Measurements from ENCODE around the gene CACNA2D3.

Gene CACNA2D3

DNA sequence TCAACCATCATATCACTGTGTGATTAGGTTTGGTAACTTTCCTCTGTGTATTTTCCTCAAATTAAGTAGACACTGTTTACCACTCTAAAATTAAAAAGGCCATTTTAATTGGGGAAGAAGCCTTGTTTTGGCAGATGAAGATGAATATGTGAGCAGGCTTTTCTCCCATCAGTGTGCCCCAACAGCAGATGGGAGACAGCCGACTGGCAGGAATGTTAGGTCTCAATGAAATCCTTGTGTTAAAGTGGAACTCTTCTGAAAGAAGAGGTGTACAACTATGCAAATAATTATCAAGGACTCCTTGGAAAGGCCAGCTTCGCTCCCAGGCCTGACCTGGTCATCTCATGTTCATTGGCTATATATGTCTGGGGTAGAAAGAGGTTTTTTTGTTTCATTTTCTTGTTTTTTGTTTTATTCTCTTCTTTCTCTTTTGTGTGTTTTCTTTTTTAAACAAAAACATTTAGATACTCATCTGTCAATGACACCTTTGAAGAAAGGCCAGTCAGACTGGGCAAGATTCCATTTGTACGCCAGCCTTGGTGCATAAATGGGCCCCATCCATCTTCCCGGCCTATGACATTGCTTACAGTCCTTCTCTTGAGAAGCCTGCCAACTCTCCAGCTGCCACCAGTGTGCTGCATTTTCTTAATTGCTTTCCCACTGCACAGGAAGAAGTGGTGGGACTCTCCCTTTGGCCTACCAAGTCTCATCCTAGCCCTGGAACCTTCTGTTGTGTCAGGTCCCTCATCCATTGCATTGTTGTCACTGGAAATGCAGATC, 779.7 kb downstream of the CACNA2D3 start:
- DNase-seq = no peak

- no peak for DNase-seq
Observed at GRCh38 chr3:54905261-54905888, 783.0 kb downstream of the CACNA2D3 start.

- DNase-seq = no peak
Observed at GRCh38 chr3:54905920-54906319, 783.6 kb downstream of the CACNA2D3 start.

DNA sequence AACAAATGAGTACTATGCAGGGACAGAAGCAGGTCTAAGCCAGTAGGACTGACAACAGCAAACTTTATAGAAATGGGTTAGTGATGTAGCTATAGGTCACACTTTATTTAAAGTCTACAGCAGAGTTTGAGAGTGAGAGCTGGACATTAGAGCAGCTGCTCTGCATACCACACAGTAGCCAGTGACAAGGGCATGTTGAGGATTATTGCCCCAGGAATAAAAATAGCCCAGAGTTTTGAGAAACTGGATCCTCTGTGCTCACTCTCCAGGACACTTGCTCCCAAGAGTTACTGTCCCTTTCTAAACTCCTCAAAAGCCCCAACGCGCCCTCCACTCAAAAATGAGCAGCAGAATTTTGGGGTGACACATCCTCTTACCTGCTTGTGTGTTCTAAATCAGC, 784.4 kb downstream of the CACNA2D3 start:
- DNase-seq = no peak

DNA sequence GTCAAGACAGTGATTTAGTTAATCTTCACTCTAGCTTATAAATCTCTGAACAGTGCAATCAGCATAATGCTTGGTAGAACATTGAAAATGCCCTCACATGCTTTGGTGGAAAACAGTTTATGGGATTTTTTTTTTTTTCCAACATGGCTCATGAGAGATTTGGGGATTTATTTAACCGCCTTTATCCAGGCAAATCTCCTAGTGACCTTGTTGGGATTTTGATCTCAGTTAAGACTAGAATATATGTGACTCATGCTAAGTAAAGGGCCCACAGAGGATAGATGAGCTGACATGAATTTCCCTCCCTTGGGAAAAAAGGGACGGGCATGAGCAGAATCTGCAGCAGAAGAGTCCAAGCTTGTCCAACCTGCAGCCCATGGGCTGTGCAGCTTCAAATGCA, 786.8 kb downstream of the CACNA2D3 start:
- no peak for DNase-seq

- DNase-seq = no peak
Observed at GRCh38 chr3:54914180-54914579, 791.8 kb downstream of the CACNA2D3 start.

DNA sequence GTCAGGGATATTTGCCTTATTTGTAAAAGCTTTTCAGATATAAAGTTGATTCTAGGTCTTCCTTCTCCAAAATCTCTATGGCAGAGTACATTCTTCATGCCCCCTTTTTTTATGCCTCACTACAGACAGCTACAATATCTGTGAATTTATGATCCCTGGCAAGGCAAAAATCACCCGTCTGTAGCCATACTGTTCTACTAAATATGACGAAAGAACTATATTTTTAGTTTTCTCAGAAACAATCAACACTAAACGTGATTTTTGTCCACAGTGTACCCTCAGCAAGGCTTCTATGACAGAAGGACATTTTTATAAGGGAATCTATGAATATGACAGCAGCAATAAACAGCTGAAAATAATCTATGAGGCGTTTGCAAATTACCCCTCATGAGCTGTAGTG, 792.8 kb downstream of the CACNA2D3 start:
- no peak for DNase-seq

DNA sequence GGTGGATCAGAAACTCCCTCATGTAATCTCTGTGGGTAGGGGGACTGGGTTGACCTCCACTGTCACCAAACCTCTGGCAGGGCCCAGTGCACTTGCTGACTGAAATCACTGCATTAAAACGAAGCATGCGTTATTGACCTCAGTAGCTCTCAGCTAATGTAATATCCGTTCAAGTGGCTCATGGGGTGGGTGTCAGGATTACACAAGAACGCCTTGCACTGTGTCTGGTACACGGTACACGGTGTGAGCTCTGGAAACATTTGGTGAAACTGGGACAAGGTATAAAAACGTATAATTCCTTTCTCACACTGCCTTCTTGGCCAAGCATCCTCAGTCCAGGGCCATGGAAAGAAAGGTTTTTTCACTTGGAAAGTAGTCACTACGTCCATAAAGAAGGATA, 793.6 kb downstream of the CACNA2D3 start:
- no peak for DNase-seq

DNA sequence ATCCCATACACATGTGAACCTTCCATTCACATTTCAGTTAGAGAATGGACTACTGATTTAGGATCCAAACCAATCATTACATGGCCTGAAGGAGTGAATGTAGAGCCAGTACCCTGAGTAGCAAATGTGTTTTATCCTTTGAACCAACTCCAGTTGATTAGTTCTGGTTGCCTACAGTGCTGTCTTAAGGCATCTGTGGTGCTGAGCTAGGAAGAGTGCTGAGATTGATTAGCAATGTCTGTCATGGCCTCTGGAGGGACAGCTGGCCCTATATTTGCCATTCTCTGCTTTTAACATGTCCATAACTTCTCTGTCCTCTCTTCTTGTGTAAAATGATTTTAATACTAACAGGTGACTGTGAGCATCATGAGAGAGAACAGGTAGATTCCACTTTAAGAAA, 794.4 kb downstream of the CACNA2D3 start:
- no peak for DNase-seq

DNA sequence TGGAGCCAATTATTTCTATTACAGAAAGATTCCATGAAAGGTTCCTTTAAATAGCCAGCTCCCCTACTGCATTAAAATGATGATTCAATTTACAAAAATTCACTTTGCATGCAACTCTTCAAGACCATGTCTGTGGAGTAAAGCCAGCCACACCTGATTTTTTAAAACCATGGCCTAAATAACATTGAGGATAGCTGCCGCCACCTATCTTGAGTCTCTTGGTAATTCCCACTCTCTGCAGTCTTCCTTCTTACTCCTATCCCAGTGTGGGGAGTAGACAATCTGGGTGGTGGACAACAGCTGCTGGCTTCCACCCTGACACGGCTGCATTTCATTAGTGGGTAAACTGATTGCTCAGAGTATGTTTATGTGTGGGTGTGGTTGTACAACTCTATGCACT, 794.8 kb downstream of the CACNA2D3 start:
- DNase-seq = no peak

DNA sequence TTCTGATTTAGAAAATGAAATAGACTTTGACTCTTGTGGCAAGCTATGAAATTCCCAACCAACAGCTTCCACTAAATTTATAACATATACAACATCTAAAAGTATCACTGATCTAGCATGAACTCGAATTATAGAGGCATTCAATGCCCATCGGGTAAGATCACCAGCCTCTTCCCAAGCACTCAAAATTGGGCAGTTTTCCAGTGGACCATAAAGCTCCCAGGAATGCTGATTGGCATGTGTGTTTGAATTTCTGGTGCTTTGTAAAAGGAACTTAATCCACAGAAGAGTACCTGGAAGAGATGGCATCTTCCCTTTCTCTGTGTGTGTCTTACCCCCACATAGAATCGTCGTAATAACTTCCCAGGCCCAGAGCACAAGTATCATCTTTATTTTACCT, 795.5 kb downstream of the CACNA2D3 start:
- no peak for DNase-seq

GRCh38 chr3:54918516-54918915, 796.2 kb downstream of the CACNA2D3 start:
- no peak for DNase-seq

GRCh38 chr3:54928046-54928770, 805.9 kb downstream of the CACNA2D3 start, which contains the start of gene LRTM1:
LRTM1 (minus strand) TSS chr3:54928059; CDS start chr3:54927911, 148 bp downstream.
- DNase-seq = no peak

DNA sequence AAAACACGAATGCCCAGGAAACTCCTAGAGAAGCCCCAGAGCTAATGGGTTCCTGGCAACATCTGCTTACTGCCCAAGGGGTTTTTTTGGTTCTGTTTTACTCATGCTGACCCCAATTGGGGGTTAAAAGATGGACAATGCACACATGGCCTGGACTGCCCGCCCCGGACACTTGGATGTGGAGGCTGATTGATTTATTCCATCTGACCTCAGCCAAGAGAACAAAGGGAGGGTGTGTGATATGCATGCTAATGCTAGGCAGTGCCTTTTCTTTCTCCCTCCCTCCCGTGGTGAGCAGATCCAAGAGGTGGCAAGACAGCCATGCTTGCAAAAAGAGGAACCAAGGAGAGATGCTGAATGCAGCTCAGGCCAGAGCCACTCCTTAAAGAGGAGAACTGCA, 808.8 kb downstream of the CACNA2D3 start:
- no peak for DNase-seq

- no peak for DNase-seq
Observed at GRCh38 chr3:54932606-54933005, 810.3 kb downstream of the CACNA2D3 start.

- DNase-seq = no peak
Observed at GRCh38 chr3:54935869-54936268, 813.5 kb downstream of the CACNA2D3 start.

GRCh38 chr3:54936561-54936960, 814.2 kb downstream of the CACNA2D3 start:
- DNase-seq = no peak

DNA sequence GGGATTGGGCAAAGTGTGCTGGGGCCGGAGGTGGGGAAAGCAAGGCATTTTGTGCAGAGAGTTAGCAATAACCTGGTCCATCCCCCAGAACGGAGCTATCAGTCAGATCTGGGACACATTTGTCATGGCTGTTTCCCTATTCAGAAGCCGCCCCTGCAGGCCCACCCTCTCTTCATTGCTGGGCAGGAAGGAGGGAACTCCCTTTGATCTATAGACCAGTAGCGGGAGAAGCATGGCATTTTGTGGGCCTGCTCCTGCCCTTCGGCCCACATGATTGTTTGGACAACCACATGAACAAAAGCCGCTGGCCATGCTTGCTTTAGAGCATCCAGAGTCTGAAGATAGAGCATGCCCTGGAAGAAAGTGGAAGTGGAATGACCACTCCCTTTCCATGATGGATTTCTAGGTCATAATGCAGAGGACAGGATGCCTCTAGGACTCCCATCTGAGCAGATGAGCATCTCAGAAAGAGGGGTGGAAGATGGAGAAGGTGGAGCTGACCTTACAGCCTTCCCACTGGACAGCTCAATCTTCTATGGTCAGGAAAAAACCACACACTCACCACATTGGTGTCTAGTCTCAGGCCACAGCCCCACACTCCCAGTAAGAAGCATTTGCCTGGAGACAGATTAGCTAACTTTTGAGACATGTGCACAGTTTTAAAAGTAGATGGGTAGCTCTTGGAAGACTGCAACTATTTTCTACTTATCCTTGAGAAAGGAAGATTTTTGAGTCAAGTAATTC, 817.4 kb downstream of the CACNA2D3 start:
- no peak for DNase-seq

- no peak for DNase-seq
Observed at GRCh38 chr3:54940971-54941370, 818.6 kb downstream of the CACNA2D3 start.

DNA sequence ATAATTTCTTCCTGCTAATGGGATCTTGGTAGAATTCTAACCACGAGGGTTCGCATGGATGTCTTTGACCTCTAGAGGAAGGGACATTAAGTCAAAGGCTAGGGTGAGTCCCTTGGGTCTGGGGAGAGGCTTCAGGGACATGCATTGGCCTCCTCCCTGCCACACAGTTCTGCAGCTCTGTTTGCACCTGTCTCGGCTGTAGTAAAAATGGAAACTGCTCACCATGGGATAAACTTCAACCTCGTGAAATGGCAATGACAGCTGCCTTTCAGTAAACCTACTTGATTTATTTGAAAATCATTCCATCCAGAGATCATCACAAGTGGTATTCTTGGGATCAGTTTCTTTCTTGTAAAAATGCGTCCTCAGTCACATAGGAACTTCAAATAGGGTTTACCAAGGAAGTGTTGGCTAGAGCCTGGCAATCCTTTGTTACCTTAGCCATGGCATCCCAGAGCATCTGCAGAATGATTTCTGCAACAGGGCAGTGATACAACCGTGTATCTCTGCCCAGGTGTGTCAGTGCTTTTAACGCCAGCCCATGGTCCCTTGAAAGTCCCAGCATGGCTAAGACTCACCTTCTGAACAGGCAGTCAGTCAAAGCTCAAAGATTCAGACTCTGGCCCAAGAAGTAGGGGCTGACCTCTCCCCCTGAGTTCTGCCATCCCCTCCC, 819.5 kb downstream of the CACNA2D3 start:
- no peak for DNase-seq

- DNase-seq = no peak
Observed at GRCh38 chr3:54949491-54950044, 827.2 kb downstream of the CACNA2D3 start.

DNA sequence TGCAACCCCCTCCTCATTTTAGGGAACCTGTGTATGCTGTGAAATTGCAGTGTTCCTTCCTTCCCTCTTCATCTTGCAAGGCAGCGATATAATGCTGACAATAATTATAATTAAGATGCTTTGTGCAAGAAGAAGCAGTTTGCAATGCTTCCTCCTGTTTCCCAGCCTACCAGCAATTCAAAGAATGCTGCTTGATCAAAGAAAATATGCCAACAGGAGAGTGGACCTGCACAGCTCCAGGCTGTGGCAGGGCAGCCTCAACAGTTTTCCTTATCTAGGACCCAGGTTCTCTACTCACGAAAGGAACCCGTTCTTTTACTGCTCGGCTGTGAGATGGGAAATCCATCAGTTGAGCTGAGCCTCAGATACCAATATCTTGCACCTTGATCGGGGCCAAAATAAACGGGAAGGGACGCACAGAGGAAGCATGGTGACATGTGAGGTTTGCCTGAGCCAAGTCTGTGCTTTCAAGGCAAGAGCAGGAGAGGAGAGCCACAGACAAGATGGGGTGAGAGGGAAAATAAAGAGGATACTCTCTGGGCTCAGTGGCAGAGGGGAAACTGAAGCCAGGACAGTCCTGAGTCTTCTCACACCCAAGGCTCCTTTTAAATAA, 828.1 kb downstream of the CACNA2D3 start:
- no peak for DNase-seq
